Astrocyte of the spinal cord (primary cell): ENCODE data around the gene GTF2IRD1.

Experiments
- DNase-seq: peaks from one replicate; pipeline ENCODE4 v3.0.0; 2011; ENCODE audit warnings: low read depth, low spot score
- H3K4me3 ChIP-seq: 2 replicates; pipeline ENCODE4 v1.5.1; 2011; ENCODE audit warnings: low read depth, mild to moderate bottlenecking, low read length, moderate library complexity
- in situ Hi-C: cut with HindIII; loops from 2 replicates; pipeline ENCODE4 v1.10.0; 2017; ENCODE audit warnings: low sequenced_read_pairs
- TF ChIP-seq, protein P1 (sequence below): IDR thresholded peaks from 2 replicates; pipeline ENCODE4 v1.5.1; 2012; ENCODE audit warnings: low read depth, mild to moderate bottlenecking, low read length, inconsistent platforms

The GTF2IRD1 gene

DNA sequence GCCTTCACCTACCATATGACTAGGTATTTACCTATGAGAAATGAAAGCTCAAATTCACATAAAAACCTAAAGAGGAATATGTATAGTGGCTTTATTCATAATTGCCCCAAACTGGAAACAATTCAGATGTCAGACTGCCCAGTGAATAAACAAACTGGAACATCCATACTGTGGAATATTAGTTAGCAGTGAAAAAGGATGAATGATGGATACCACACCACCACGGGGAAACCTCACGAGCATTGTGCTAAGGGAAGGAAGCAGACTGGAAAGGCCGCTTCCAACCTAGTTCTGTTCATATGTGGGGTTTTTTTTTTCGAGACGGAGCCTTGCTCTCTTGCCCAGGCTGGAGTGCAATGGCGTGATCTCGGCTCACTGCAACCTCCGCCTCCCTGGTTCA lies 16.8 kb downstream of the GTF2IRD1 start:
- no peak for DNase-seq
- TF ChIP-seq, protein P1, sequence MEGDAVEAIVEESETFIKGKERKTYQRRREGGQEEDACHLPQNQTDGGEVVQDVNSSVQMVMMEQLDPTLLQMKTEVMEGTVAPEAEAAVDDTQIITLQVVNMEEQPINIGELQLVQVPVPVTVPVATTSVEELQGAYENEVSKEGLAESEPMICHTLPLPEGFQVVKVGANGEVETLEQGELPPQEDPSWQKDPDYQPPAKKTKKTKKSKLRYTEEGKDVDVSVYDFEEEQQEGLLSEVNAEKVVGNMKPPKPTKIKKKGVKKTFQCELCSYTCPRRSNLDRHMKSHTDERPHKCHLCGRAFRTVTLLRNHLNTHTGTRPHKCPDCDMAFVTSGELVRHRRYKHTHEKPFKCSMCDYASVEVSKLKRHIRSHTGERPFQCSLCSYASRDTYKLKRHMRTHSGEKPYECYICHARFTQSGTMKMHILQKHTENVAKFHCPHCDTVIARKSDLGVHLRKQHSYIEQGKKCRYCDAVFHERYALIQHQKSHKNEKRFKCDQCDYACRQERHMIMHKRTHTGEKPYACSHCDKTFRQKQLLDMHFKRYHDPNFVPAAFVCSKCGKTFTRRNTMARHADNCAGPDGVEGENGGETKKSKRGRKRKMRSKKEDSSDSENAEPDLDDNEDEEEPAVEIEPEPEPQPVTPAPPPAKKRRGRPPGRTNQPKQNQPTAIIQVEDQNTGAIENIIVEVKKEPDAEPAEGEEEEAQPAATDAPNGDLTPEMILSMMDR = no peak
- H3K4me3 ChIP-seq = no peak overlapping the region
- in situ Hi-C loops = no loop called here

DNA sequence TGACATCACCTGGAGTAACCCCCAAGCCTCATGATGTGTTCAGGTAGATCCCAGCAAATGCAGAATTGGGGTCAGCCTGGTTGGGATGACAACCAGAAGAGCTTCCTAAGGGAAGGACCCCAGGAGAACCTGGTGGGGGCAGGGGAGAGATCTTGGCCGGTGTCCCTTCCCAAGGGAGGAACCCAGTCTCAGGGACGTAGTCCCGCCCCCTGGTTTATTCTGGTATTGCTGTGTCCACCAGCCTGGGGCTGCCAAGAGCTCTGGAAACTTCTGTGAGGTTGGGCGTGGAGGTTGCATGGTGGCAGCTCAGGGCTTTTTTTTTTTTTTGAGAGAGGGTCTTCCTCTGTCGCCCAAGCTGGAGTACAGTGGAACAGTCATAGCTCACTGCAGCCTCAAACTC lies 19.4 kb downstream of the GTF2IRD1 start:
- DNase-seq = no peak
- no peak overlapping the region for H3K4me3 ChIP-seq
- TF ChIP-seq, protein P1 = no peak
- in situ Hi-C loops = no loop called here

DNA sequence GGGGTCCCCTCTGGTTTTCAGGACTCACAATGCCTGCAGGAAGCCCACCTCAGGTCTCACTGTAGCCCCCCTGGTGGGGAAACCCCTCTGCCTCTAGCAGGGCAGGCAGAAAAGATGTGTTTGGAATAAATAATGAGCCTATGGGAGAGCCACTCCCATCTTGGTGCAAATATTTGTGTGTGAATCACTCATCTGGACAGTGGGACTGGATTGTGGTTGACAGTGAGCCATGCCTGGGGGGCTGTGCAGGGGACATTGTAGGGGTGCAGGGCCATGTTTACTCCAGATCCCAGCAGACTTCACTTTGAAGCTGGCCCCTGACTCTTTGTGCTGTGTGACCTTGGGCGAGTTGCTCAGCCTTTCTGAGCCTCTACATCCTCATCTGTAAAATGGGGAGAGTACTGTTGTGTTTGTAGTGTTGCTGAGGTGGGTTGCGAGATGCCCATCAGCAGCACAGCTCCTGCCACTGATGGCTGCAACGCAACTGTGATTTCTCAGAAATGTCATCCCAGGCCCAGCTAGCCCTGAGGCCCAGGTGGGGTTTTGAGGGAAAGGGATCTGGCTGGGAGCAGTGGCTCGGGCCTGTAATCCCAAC lies 20.7 kb downstream of the GTF2IRD1 start:
- in situ Hi-C loops = no loop called here

DNA sequence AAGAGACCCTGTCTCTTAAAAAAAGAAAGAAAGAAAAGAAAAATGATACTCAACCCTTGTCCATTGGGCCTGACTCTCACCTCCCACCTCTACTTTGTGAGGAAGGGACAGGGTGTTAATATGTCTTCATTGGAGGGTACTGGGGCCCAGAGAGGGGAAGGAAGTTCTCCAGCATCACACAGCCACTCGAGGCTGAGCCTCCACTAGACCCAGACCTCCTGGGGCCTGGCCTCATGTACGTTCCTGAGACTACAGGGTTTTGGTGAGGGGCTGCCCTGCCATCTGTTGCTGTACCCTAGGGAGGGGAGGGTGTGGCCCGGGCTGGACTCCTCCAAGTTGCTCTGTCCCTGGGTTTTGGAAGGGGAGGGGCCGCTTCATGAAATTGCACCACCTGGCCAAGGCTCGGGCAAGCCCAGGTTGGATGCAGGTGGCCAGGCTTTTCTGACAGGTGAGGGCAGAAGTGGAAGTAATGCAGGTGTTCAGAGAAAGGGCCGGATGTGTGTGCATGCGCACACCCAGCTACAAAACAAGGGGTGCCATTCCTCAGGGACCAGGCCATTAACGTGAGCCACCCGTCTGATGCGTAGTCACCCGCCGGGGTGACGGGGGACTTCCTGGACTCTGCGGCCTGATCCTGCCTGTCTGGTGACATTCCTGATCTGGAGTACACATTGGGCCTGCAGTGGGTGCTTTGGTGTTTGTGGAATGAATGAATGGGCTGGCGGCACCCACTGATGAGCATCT lies 21.7 kb downstream of the GTF2IRD1 start:
- no peak for DNase-seq
- in situ Hi-C loops = no loop called here
- no peak overlapping the region for H3K4me3 ChIP-seq
- TF ChIP-seq, protein P1 = no peak

More for the DNA sequence above, 20.7 kb downstream of the GTF2IRD1 start:
- no peak overlapping the region for H3K4me3 ChIP-seq
- DNase-seq = no peak
- TF ChIP-seq, protein P1 = no peak

DNA sequence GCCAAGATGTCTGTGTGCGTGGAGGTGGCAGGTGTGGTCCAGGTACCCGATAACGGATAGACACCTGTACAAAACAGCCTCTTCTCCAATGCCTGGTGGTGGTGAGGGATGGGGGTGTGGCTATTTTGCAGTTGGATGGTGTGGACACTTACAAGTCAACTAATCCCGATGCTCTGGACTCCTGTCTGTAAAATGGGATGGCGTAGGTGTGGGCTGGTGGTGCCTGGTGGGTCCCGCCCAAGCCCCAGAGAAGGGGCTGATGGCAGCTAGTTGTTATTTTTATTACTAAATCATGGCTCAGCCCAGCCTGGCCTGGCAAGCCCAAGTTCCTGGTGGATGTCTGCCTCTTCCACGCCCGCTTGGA lies 22.3 kb downstream of the GTF2IRD1 start:
- TF ChIP-seq, protein P1 = no peak
- H3K4me3 ChIP-seq = no peak overlapping the region
- DNase-seq = no peak
- in situ Hi-C loops = no loop called here

DNA sequence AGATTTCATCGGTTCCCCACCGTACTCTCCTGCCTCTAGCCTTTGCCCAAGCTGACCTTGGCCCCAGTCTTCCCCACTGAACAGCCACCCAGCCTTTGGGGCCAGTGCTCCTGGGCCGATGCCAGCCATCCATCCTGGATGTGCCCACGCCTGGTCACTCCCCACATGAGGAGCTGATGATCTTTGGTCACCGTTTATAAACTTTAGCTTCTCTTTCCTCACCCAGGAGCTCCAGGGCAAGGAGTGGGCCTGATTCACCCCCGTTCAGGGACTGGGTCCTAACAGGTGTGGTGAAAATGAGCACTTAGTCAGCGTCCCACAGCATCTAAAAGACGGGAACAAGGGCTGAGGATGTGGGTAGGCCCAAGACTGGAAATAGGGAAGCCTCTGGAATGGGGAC lies 22.9 kb downstream of the GTF2IRD1 start:
- DNase-seq = no peak
- in situ Hi-C loops = no loop called here
- TF ChIP-seq, protein P1 = no peak
- no peak overlapping the region for H3K4me3 ChIP-seq
